Measurements from ENCODE around the gene NTN5. TPM values are rescaled to one million over a fixed set of nuclear protein-coding genes. Genes with fewer than 3 reads are reported as not detected.

NTN5 gene
- total RNA-seq, 6 experiments from 2014 or later = 0.12 to 0.23 (median 0.18) TPM; not detected in 2

GRCh38 chr19:48646001-48646721, 26.7 kb downstream of the NTN5 start, which contains the start of gene CA11:
Gene CA11 (minus strand): TSS chr19:48646187. CDS start chr19:48645632, 555 bp downstream.
- TF ChIP-seq CTCF (IDR thresholded peaks at IDR 0.05) = peak; percentile 85
- peaks cover 22% of the 10 kb centered on the region for H3K27me3 Mint-ChIP-seq (ENCODE audit: insufficient read depth)
- peak; percentile 45 for DNase-seq

GRCh38 chr19:48645620-48646000, 27.2 kb downstream of the NTN5 start:
- DNase-seq = no peak
- H3K4me3 Mint-ChIP-seq = peak overlapping the region; percentile 69
- H3K27me3 Mint-ChIP-seq (ENCODE audit: insufficient read depth) = peaks cover 22% of the 10 kb centered on the region
- no peak overlapping the region; the same call in 1 of the 2 replicates for H3K27ac Mint-ChIP-seq
- H3K4me1 Mint-ChIP-seq (ENCODE audit: low read depth) = peaks cover 21% of the 10 kb centered on the region
- H3K36me3 Mint-ChIP-seq (ENCODE audit: low read depth) = no peaks in the 10 kb centered on the region
- H3K9me3 Mint-ChIP-seq = no peaks in the 10 kb centered on the region
- no peak for TF ChIP-seq CTCF (IDR thresholded peaks at IDR 0.05)

More at GRCh38 chr19:48646001-48646721, 26.7 kb downstream of the NTN5 start, which contains the start of gene CA11:
- no peaks in the 10 kb centered on the region for H3K9me3 Mint-ChIP-seq
- H3K4me3 Mint-ChIP-seq = peak within 1 kb of the TSS; percentile 69
- H3K27ac Mint-ChIP-seq = no peak within 1 kb of the TSS; the same call in 1 of the 2 replicates
- H3K4me1 Mint-ChIP-seq (ENCODE audit: low read depth) = peaks cover 21% of the 10 kb centered on the region
- H3K36me3 Mint-ChIP-seq (ENCODE audit: low read depth) = no peaks in the 10 kb centered on the region

- no peaks in the 10 kb centered on the region for H3K36me3 Mint-ChIP-seq (ENCODE audit: low read depth)
- H3K27ac Mint-ChIP-seq = no peak overlapping the region
- H3K9me3 Mint-ChIP-seq = no peaks in the 10 kb centered on the region
- H3K4me3 Mint-ChIP-seq = peak overlapping the region; percentile 35; the same call in 1 of the 2 replicates
- H3K4me1 Mint-ChIP-seq (ENCODE audit: low read depth) = peaks cover 22% of the 10 kb centered on the region
- TF ChIP-seq CTCF (IDR thresholded peaks at IDR 0.05) = no peak
- peaks cover 23% of the 10 kb centered on the region for H3K27me3 Mint-ChIP-seq (ENCODE audit: insufficient read depth)
- peak; percentile 45 for DNase-seq
These were observed 27.8 kb downstream of the NTN5 start for GRCh38 chr19:48644839-48645619.

GRCh38 chr19:48644355-48644754, 28.5 kb downstream of the NTN5 start:
- Mint-ChIP-seq H3K27me3 (ENCODE audit: insufficient read depth) (peaks cover 22% of the 10 kb centered on the region), H3K4me1 (ENCODE audit: low read depth) (peaks cover 22% of the 10 kb centered on the region), H3K36me3 (ENCODE audit: low read depth) (no peaks in the 10 kb centered on the region), H3K9me3 (no peaks in the 10 kb centered on the region), H3K27ac (no peak overlapping the region), H3K4me3 (no peak overlapping the region)
- no peak for DNase-seq
- no peak for TF ChIP-seq CTCF (IDR thresholded peaks at IDR 0.05)

GRCh38 chr19:48642862-48643261, 30.0 kb downstream of the NTN5 start:
- H3K27ac Mint-ChIP-seq = no peak overlapping the region
- TF ChIP-seq CTCF (IDR thresholded peaks at IDR 0.05) = no peak
- H3K4me1 Mint-ChIP-seq (ENCODE audit: low read depth) = peaks cover 23% of the 10 kb centered on the region
- H3K36me3 Mint-ChIP-seq (ENCODE audit: low read depth) = no peaks in the 10 kb centered on the region
- no peaks in the 10 kb centered on the region for H3K9me3 Mint-ChIP-seq
- peaks cover 27% of the 10 kb centered on the region for H3K27me3 Mint-ChIP-seq (ENCODE audit: insufficient read depth)
- H3K4me3 Mint-ChIP-seq = no peak overlapping the region
- no peak for DNase-seq

Measured in HFFc6 (cell line).